Loucy (cell line): ENCODE measurements around the gene SEC14L2.

Experiments
- H2AFZ ChIP-seq: fragments of 200-600 bp; sonication (generic); 2 replicates; pipeline ENCODE4 v1.6.0; 2016; ENCODE audit warnings: antibody characterized with exemption, mild to moderate bottlenecking, low read length, moderate library complexity
- H3F3A ChIP-seq: fragments of 200-600 bp; 2 replicates; pipeline ENCODE4 v1.6.0; 2016; ENCODE audit warnings: antibody characterized with exemption, low read depth, mild to moderate bottlenecking
- H3K27me3 ChIP-seq: fragments of 200-600 bp; sonication (generic); 2 replicates; pipeline ENCODE4 v1.6.1; 2014; ENCODE audit warnings: low read length, mild to moderate bottlenecking; ENCODE audit not compliant: insufficient read depth, poor library complexity, severe bottlenecking
- H3K36me3 ChIP-seq: fragments of 200-600 bp; sonication (generic); 2 replicates; pipeline ENCODE4 v1.6.1; 2016; ENCODE audit warnings: low read length; ENCODE audit not compliant: insufficient read depth
- H3K4me1 ChIP-seq: fragments of 200-600 bp; sonication (generic); 2 replicates; pipeline ENCODE4 v1.5.1; 2014; ENCODE audit warnings: low read length, mild to moderate bottlenecking; ENCODE audit not compliant: insufficient read depth, poor library complexity, severe bottlenecking
- H3K4me2 ChIP-seq: fragments of 200-600 bp; sonication (generic); 2 replicates; pipeline ENCODE4 v1.6.0; 2014; ENCODE audit warnings: antibody characterized with exemption, low read length, low read depth, mild to moderate bottlenecking; ENCODE audit not compliant: poor library complexity, severe bottlenecking
- H3K4me3 ChIP-seq: fragments of 200-600 bp; sonication (generic); 2 replicates; pipeline ENCODE4 v1.5.1; 2014; ENCODE audit warnings: low read length, mild to moderate bottlenecking, mixed read lengths; ENCODE audit not compliant: poor library complexity, severe bottlenecking
- H3K79me2 ChIP-seq: fragments of 200-600 bp; sonication (generic); 2 replicates; pipeline ENCODE4 v1.6.1; 2014; ENCODE audit warnings: low read length; ENCODE audit not compliant: insufficient read depth
- H3K9ac ChIP-seq: fragments of 200-600 bp; sonication (generic); 2 replicates; pipeline ENCODE4 v1.6.0; 2014; ENCODE audit warnings: mild to moderate bottlenecking, low read depth, low read length, moderate library complexity; ENCODE audit not compliant: poor library complexity, severe bottlenecking
- H3K9me2 ChIP-seq: fragments of 200-600 bp; sonication (generic); replicated peaks from 2 replicates; pipeline ENCODE4 v1.6.1; 2016; ENCODE audit warnings: low read depth, low read length, mixed read lengths
- H3K9me3 ChIP-seq: fragments of 200-600 bp; sonication (generic); 2 replicates; pipeline ENCODE4 v1.6.1; 2014; ENCODE audit warnings: mild to moderate bottlenecking, antibody characterized with exemption, low read length, low read depth; ENCODE audit not compliant: insufficient read depth
- H4K20me1 ChIP-seq: fragments of 200-600 bp; sonication (generic); 2 replicates; pipeline ENCODE4 v1.6.0; 2014; ENCODE audit warnings: antibody characterized with exemption, low read length, mild to moderate bottlenecking; ENCODE audit not compliant: insufficient read depth, poor library complexity, severe bottlenecking
- CTCF ChIP-seq: fragments of 200-600 bp; sonication (generic); conservative IDR thresholded peaks from 2 replicates; pipeline ENCODE4 v1.5.1; 2014; ENCODE audit warnings: mild to moderate bottlenecking, antibody characterized with exemption, low read length
- EZH2phosphoT487 ChIP-seq: fragments of 200-600 bp; IDR thresholded peaks from 2 replicates; pipeline ENCODE4 v1.6.1; 2018; ENCODE audit warnings: antibody characterized with exemption, mild to moderate bottlenecking, moderate library complexity, borderline replicate concordance

The SEC14L2 gene

GRCh38 chr22:30452861-30453260 is 56.0 kb downstream of the SEC14L2 start:
- Histone ChIP-seq H2AFZ (no peak overlapping the region), H3K27me3 (peaks cover 12% of the 10 kb centered on the region), H3K4me1 (no peaks in the 10 kb centered on the region), H3K9me2 (no peaks in the 10 kb centered on the region), H3K79me2 (no peaks in the 10 kb centered on the region), H3K9me3 (no peaks in the 10 kb centered on the region), H3K4me3 (no peak overlapping the region), H3F3A (no peaks in the 10 kb centered on the region), H3K4me2 (no peak overlapping the region), H3K9ac (no peak overlapping the region), H4K20me1 (no peaks in the 10 kb centered on the region), H3K36me3 (no peaks in the 10 kb centered on the region)
- TF ChIP-seq CTCF (no peak), EZH2phosphoT487 (no peak)

GRCh38 chr22:30453731-30454510 is 57.1 kb downstream of the SEC14L2 start:
- Histone ChIP-seq H3K36me3 (no peaks in the 10 kb centered on the region), H4K20me1 (no peaks in the 10 kb centered on the region), H3K4me1 (no peaks in the 10 kb centered on the region), H3K9me2 (no peaks in the 10 kb centered on the region), H3F3A (no peaks in the 10 kb centered on the region), H3K9me3 (no peaks in the 10 kb centered on the region), H2AFZ (no peak overlapping the region), H3K27me3 (peaks cover 12% of the 10 kb centered on the region), H3K9ac (no peak overlapping the region), H3K4me2 (no peak overlapping the region), H3K4me3 (no peak overlapping the region), H3K79me2 (no peaks in the 10 kb centered on the region)
- TF ChIP-seq EZH2phosphoT487 = no peak
- no peak for TF ChIP-seq CTCF

GRCh38 chr22:30455075-30455840 is 58.4 kb downstream of the SEC14L2 start:
- no peaks in the 10 kb centered on the region for H3K36me3 ChIP-seq
- H3K4me1 ChIP-seq = no peaks in the 10 kb centered on the region
- no peaks in the 10 kb centered on the region for H3K79me2 ChIP-seq
- no peak overlapping the region for H3K4me2 ChIP-seq
- H3F3A ChIP-seq = no peaks in the 10 kb centered on the region
- no peak overlapping the region for H3K4me3 ChIP-seq
- no peaks in the 10 kb centered on the region for H4K20me1 ChIP-seq
- H2AFZ ChIP-seq = no peak overlapping the region
- H3K9ac ChIP-seq = no peak overlapping the region
- no peaks in the 10 kb centered on the region for H3K9me2 ChIP-seq
- peaks cover 7% of the 10 kb centered on the region for H3K27me3 ChIP-seq
- no peaks in the 10 kb centered on the region for H3K9me3 ChIP-seq
- TF ChIP-seq EZH2phosphoT487 (no peak), CTCF (no peak)
